NK-92 (cell line): ENCODE data around the gene FSTL4.

Experiments
- DNase-seq: peaks from one replicate; lab custom pipeline; 2025; ENCODE audit not compliant: unreplicated experiment; lab: John Stamatoyannopoulos, UW

The FSTL4 gene

DNA sequence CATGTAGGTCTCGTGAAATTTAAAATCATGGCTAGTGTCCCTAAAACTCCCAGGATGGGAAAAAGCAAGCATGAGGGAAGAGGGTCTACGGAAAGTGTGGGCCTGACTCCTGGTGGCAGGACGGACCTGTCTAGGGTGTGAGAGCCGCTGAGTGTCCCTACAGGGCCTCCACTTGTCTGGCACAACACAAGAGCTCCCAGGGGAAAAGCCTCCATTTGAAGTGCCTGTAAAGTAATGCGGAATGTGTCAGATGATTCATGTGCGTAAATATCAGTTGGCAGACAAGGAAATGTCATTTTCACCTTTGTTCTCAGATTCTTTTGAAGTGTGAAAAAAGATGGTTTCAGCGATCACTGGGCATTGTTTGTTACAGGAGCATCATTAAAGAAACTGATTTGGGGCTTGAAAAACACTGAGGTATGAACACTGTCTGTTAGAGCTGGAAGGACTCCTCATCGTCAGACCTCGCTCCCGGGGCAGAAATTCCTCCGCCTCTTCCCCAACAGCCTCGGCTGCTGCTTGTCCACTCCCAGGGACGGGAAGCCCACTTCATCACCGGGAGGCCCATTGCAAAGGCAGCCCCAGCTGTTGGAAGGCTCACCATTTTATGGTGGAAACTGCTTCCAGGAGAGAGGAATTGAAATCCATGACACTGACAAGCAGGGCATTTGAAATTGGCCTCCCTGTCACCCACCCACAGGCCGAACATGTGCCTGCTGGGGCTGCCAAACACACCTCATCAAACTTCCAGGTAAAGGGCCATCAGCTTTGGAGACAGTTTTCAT lies 240.8 kb downstream of the FSTL4 start:
- no peak for DNase-seq

DNA sequence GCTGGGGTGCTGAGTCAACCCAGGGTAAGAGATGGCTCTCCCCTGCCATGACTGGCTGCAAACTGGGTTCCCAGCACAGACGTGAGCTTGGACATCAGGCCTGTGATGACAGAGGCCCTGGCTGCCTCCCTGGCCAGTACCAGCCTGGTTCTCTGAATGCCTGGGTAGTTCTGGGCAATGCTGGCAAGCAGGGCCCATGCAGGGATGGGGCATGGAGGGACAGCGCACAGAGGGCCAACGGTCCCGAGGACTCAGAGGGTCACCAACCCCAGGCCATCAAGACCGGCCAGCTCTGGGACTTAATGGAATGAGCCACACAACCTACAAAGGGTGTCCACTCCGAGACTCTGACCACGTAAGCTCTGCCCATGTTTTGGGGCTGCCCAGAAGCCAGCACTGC lies 241.4 kb downstream of the FSTL4 start:
- DNase-seq: no peak

DNA sequence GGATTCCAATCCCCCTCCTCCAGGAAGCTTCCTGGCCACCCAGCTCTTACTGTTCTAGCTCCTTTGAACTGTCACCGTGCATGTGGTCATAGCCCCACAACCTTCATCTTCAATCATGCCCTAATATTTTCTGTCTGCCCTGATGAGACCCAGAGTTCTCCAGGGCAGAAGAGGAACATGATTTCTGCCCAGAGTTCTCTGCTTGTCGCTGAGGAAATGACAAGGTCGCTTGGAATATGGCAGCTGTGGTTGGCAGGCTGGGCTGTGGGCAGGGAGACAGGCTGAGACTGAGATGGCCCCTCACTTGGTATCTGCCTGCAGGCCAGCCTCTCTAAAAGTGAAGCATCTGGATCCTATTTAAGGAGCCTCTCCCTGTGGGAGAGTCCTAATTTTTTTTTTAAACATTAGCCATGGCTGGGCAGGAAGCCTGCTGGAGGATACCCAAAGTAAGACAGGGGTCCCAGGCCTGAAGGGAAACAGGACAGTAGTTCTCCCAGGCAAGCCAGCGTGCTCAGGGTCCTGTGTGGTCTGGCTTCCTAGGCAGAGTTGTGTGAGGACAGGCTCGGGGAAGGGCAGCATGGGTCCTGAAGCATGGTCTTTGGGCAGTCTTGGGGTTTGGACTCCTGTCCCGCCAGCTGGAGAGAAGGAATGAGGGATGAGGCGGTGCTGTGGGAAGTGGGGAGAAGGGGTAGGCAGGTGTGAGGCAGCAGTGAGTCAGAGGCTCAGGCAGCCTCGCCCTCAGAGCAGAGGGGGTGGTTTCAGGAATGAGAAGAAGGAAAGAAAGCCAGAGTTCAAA lies 242.1 kb downstream of the FSTL4 start:
- DNase-seq: no peak

DNA sequence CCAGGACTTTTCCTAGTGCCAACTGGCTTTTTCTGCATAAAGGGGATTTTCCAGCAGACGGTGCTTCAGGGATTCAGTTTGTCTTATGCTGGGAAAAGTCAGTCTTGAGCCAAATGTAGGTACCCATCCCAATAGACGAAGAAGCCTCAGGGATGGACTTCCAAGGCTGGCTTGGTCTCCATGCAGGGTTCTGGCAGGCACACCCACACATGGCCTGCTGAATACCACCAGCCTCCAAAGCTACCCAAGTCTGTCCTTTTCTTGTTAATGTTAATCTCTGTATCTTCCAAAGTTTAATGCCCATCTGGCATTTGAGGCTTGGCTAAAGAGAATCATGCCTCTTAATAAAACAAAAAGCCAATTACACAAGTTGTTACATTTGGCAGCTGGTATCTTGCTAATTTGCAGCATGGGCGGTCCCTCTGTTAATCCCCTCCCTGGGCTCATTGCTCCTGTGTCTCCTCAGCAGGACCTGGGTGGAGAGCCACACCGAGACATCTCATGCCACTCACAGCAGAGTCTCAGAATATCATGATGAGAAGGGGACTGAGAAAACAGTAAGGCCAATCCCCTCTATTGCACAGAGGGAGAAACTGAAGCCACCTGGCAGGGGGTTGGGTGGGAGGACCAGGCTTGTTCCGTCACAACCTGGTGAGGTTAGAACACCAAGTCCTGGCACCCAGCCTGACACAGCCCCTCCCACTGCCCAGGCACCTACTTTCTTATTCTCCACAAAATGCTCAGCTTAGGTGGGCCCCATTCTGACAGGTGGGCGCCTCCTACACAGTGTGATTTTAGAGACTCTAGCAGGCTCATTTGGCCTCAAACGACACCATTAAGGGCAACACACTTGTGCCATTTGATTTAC lies 243.2 kb downstream of the FSTL4 start:
- no peak for DNase-seq

DNA sequence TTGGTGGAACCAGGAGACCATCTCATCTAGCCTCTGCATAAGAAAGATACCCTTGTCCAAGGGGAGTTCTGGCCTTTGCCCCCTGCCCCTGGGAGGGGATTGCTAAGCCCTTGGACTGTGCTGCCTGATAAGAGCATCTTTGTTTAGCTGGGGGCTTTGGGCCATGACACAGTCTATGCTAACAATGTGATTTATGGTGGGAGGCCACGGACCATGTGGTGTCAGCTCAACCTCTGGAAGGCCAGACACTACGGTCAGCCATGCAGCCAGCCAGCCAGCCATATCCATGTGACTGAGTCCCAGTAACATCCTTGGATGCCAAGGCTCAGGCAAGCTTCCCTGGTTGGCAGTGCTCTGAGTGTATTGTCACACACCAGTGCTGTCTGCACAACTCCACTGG lies 244.4 kb downstream of the FSTL4 start:
- no peak for DNase-seq

DNA sequence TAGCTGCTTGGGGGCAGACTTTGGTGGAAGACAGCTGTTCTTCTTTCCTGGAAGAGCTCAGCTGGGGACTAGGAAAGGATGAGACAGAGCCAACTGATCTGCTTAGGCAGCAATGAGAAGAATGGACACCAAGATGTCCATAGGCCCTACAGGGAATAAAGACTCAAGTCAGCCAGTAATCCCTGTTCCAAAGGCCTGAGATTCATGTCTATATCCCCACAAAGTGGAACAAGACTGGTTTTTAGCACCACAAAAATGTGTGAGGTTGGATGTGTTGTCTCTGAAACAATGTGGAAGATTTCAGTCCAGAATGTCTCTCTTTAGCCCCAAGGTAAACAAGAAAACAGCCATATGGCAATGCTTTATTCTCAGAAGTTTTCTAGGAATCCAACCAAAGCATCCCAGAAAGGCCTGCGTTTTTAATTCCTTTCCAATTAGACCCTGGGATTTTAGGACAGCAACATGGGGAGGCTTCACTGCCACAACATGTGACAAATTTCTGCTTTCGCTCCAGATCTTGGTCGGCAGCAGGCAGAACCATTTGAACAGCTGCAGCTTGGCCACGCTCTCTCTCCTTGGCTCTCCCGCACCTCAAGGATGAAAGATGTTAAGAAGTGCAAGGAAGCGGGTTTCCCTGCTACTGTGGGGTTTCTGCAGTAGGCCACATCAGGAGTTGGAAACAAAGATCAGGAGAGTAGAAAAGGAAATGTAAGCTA lies 245.1 kb downstream of the FSTL4 start:
- DNase-seq: no peak

DNA sequence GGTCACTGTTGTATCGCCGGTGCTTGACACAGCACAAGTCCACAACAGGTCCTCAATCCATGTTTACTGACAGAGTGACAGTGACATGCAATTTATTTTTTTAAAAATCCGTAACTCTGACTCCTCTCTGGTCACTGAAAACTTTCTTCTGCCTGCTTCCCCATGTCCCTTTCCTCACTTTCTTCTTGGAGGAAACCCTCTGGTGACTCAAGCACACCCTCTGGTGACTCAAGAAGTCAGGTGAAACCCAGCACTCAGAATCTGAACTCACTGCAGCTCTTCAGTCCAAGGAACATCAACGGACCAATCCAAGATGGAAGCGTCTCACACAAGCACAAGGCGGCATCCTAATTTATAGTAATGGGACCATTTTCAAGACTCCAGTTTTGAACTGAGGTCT lies 245.9 kb downstream of the FSTL4 start:
- no peak for DNase-seq

DNA sequence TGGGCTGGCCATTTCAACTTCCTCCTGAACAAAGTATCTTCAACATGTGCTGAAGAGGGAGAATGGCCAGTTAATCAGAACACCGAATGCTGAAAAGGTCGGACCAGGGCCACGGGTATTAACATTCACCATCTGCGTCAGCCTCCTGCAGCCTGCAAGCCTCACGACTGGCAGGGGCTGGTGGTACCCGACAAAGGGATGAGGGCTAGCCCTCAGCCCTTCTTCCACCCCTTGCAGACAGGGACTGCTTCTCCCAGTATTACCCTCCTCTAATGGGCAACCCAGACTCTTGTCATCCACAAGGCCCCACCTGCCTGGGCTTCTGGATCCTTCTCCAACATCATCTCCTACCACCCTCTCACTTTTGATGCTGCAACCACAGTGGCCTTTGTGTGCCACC lies 246.6 kb downstream of the FSTL4 start:
- no peak for DNase-seq

DNA sequence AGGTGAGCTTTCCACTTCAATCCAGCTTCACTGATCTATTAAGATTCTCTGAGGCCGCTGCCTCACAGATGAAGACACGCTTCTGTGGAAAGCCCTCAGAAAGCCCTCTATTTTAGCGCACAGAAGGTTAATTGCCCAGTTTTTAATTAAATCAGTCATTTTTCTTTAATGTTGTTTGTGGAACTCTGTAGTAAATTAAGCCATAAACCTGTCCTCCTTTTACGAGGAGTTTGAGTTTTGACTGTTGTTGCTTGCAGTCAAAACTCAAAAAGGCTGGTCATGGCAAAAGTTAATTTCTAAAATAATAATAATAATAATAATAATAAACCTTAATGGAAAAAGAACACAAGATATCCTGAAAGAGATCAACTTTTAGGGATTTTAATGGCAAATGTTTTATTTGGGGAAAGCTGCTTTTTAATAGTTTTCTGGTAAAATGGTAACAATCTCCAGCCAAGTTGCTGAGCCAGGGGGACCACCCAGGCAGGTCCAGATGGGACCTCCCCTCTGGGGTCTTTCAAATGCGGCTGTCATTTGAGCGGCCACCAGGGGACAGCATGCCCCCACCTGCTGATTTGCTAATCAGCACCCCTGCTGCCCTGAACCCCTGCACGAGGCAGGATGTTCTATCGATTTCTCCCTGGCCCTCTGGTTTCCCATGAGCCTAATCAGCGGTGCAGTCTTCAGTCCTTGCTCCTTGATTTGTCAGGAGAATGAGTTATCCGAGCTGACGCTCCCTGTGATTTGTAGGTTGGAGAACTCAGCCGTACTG lies 247.2 kb downstream of the FSTL4 start:
- no peak for DNase-seq

DNA sequence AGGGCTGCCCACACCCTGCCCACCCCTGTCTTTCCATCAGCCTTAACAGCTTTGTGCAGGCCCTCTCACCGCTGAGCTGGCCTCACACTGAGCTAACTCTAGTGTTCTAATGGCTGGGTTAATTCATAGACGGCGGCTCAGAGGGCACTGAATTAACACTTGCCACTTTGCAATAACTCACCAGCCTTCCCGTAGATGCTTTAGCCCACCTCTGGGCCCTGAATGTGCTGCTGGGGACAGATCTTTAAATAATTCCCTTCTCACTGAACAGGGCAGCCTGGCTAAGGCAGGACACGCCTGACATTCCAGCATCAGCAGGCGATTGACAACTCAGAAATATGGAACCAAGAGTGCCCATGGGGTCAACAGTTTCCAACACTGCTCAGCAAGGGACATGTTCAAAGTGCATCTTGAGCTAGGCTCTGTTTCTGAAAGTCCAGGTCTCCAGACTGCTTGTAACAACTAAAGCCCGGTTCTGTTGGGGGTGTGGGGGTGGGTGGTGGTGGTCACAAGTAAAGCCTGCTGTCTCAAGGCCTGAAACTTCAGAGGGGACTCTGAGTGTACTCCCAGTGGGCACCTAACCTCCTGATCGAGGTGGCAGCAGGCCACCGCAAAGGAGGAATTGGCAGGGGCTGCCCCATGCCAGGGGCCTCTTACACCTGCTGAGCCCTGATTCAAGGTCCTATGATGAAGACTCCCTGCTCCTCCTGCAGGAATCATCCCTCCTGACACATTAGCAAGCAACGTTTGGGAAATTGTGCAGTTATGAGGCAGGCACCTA lies 248.3 kb downstream of the FSTL4 start:
- DNase-seq: no peak

DNA sequence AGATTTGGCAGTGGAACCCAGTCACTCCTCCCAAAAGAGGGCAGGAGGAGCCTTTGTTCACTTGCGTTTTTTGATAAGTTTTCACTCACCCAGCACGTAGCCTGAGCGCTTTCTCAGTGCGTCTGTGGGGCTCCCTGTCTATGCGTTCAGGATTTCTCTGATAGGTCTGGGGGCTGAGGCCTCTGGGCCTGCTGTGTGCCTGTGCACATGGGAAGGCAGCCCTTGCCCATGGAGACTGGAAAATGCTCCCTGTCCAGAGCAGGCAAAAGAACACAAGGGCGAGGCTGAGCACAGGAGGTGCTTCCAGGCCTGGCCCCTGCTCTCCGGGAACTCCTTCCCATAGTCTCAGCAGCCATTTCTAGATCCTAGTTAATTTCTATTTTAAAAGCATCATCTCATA lies 249.9 kb downstream of the FSTL4 start:
- no peak for DNase-seq

DNA sequence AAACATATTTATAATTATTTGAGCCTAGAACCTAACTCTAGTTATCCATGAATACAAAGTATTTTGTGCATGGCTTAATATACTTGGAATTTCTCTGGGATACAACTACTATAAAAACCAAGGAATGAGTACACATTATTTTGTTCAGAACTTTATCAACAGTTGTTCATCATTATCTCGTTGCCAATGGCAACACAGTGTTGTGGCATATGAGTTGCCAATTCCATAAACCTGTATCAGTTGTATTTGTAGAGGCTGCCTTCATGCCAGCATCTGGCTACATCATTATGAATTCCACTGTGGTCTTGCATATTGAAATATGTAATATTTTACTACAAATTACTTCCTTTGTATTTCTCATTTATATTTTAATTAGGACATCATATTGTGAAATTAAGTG lies 250.4 kb downstream of the FSTL4 start:
- no peak for DNase-seq

DNA sequence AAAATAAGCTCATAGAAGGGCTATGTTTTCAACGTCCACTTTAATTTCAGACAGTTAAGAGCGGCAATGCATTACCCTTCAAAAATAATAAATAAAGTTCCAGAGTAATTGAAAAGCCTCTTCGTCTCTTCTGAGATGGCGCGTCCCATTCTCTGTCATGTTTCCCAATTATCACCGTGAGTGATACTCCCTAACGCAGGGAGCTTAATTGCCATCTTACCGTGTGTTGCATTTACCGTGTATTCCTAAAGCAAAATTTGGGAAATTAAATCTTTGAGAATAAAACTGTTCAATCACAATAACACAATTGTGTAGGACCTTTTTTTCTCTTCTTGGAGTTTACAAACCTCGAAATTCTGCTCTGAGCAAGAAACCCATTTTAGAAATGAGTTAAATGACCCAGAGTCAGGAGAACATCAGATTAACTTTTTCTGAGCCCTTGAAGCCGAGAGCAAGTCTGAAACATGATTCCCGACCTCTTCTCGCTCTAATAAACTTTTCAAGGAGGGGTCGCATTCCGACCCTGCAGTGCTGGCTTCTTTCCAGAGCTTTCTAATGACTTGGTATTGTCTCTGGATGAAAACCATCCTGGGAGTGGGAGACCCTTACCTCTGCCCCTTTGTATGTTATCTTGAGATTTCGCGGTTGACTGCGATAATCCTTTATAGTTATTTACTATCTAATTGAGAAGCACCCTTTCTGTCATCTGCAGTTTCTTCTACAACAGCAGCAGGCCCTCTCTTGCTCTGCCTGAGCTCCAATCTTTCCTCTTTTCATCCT lies 251.5 kb downstream of the FSTL4 start:
- no peak for DNase-seq

DNA sequence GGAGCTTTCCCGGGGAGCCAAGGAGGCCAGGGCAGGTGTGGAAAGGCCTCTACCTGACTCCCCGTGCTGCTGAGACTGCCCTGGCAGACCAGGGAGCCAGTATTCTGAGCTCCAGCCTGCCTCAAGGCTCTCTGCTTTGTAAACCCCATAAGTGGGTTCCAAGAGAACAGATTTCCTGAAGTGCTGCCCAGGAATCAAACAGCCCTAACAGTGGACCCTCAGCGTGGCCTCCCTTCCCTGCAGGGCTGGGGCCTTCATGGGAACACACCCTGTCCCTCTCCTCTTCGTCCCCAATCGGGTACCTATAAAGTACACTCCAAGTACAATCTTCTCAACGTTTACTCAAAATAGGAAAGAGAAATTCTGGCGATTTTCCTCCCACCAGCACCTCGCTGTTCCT lies 252.5 kb downstream of the FSTL4 start:
- DNase-seq: no peak

DNA sequence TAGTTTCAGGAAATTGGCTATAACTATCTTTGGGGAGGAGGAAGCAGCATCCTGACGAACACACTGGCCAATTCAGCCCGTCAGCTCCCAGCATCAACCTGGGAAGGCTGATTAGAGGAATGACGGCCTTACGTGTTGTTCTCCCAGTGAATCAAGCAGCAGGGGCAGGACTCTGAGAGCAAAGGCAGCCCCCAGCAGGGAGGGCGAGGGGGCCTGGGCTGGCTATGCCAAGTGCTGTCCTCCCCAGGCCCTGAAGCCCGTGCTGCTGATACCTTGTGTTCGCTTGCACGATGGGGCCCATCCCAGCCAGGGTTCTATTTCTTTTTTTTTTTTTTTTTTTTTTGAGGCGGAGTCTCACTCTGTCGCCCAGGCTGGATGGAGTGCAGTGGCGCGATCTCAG lies 254.1 kb downstream of the FSTL4 start:
- no peak for DNase-seq

DNA sequence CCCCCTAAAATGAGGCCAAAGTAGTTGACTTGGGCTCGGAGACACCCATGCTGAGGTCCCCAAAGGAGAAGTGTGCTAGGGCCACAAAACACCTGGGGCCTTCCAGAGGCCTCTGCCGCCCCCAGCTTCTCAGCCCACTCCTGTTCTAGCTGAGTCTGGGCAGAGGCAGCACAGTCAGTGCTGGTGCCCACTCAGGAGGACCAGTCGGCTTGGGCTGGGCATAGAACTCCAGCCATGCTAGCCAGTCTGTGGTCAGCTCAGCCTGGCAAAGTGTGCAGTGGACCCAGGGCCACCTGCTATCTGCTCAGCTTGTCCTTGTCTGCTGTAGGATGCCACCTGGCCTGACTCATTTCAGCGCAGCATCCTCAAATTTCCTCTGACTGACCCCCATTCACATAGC lies 254.6 kb downstream of the FSTL4 start:
- DNase-seq: no peak

DNA sequence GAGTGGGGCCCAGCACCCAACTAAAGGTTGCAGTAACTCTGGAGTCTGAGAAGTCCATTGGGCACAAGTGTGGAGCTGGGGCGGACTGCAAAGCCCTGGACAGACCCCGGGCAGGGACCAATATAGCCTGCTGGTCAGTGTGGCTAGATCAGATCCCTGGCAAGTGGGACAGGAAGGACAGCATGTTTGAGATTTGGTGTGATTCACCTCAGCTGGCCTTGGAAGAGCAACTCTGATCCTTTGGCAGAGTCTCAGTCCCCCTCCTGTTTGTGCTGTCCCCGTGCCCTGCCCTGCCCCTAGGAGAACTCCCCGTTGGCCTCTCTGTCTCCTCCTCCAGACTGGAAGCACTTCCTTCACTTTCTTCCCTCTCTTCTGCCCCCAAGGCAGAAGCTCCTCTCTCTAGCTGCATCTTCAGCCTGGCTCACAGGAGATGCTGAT lies 255.3 kb downstream of the FSTL4 start:
- no peak for DNase-seq

DNA sequence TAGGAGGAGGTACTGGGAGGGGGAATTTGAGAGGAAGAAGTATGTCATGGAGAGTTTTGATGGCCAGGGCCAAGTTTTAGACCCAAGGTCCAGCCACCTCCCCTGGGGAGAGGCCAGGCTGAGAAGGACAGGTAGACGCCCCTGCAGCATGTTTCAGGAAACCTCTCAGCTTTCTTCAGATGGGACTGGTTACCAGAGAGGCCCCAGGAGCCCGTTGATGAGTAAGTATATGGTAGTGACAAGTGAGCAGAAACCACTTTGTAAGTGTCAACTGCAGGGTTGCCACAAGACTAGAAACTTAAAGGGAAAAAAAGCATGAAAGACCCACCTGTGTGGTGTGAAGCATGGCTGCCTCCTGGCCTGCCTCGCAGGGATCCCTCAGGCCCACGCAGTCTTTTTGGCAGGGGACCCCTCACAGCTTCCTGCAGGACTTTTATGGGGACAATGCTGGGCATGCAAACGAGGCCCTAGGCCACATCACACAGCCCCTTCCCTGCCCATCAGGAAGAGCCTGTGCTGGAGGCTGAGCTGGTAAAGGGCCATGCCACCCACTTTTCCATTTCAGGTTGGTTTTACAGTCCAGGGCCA lies 255.9 kb downstream of the FSTL4 start:
- DNase-seq: no peak
